Measurements from ENCODE around the gene ZBTB17.

DNA sequence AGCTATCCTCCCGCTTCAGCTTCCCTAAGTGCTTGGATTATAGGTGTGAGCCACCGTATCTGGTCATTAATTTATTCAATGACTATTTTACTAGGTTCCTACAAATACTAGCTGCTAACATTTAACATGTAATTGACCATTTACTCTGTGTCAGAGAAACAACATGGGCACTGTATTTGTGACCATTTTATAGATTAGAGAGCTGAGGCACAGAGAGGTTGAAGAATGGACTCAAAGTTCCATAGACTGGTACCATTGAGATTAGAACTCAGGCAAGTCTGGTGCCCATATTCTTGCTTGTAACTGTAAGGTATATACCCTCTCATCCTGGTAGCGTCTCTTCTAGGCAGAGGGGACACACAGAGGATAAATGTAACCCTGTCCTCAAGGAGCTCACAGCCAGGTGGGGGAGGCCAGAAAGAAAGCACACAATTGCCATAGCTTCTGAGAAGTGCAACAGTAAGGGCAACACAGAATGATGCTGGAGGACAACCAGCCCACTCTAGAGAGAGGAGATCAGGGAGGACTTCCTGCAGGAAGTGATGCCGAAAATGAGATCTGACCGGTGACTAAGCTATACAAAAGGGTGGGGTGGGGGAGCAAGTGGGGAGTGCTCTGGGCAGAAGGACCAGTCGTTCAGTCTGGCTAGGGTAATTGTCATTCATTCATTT, 31.9 kb upstream of the ZBTB17 start:
- TF ChIP-seq, protein P1, sequence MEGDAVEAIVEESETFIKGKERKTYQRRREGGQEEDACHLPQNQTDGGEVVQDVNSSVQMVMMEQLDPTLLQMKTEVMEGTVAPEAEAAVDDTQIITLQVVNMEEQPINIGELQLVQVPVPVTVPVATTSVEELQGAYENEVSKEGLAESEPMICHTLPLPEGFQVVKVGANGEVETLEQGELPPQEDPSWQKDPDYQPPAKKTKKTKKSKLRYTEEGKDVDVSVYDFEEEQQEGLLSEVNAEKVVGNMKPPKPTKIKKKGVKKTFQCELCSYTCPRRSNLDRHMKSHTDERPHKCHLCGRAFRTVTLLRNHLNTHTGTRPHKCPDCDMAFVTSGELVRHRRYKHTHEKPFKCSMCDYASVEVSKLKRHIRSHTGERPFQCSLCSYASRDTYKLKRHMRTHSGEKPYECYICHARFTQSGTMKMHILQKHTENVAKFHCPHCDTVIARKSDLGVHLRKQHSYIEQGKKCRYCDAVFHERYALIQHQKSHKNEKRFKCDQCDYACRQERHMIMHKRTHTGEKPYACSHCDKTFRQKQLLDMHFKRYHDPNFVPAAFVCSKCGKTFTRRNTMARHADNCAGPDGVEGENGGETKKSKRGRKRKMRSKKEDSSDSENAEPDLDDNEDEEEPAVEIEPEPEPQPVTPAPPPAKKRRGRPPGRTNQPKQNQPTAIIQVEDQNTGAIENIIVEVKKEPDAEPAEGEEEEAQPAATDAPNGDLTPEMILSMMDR (IDR thresholded peaks at IDR 0.05) = no peak
- no peak for TF ChIP-seq SIN3A (IDR thresholded peaks at IDR 0.05; ENCODE audit: borderline replicate concordance, insufficient read depth, low read depth, low read length)
- no peak for TF ChIP-seq TCF7L2 (IDR thresholded peaks at IDR 0.05; ENCODE audit: low read depth, low read length)
- no peak for TF ChIP-seq POLR2AphosphoS5 (IDR thresholded peaks at IDR 0.05; ENCODE audit: low read depth, low read length)
- TF ChIP-seq, protein P2, sequence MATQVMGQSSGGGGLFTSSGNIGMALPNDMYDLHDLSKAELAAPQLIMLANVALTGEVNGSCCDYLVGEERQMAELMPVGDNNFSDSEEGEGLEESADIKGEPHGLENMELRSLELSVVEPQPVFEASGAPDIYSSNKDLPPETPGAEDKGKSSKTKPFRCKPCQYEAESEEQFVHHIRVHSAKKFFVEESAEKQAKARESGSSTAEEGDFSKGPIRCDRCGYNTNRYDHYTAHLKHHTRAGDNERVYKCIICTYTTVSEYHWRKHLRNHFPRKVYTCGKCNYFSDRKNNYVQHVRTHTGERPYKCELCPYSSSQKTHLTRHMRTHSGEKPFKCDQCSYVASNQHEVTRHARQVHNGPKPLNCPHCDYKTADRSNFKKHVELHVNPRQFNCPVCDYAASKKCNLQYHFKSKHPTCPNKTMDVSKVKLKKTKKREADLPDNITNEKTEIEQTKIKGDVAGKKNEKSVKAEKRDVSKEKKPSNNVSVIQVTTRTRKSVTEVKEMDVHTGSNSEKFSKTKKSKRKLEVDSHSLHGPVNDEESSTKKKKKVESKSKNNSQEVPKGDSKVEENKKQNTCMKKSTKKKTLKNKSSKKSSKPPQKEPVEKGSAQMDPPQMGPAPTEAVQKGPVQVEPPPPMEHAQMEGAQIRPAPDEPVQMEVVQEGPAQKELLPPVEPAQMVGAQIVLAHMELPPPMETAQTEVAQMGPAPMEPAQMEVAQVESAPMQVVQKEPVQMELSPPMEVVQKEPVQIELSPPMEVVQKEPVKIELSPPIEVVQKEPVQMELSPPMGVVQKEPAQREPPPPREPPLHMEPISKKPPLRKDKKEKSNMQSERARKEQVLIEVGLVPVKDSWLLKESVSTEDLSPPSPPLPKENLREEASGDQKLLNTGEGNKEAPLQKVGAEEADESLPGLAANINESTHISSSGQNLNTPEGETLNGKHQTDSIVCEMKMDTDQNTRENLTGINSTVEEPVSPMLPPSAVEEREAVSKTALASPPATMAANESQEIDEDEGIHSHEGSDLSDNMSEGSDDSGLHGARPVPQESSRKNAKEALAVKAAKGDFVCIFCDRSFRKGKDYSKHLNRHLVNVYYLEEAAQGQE (IDR thresholded peaks at IDR 0.05; ENCODE audit: insufficient read depth in 1 of 2, low read depth in 2 of 2, low read length in 1 of 2) = no peak

Measured in Panc1 (cell line).